ENCODE data around the gene C6orf89.

Gene C6orf89

GRCh38 chr6:36954262-36954931 is 68.6 kb downstream of the C6orf89 start, which contains the start of gene PI16:
Gene PI16 (plus strand): TSS chr6:36954738. CDS start chr6:36954761, 23 bp downstream.
- TF ChIP-seq YY1 (IDR thresholded peaks at IDR 0.05; ENCODE audit: insufficient read depth, insufficient read length) (no peak), ZNF274 (IDR thresholded peaks at IDR 0.05; ENCODE audit: low read depth, low read length) (no peak), SUZ12 (IDR thresholded peaks at IDR 0.05; ENCODE audit: extremely low read depth, insufficient read depth, insufficient read length) (no peak)
- Histone ChIP-seq H3K9ac (ENCODE audit: insufficient read length, low read depth) (no peak within 1 kb of the TSS), H3K36me3 (ENCODE audit: insufficient read depth, insufficient read length, low read length) (no peaks in the 10 kb centered on the region)

GRCh38 chr6:36955136-36955535 is 69.4 kb downstream of the C6orf89 start:
- no peaks in the 10 kb centered on the region for H3K9me3 ChIP-seq (ENCODE audit: insufficient read depth, low read length)
- TF ChIP-seq ZNF274 (IDR thresholded peaks at IDR 0.05; ENCODE audit: low read depth, low read length) (no peak), YY1 (IDR thresholded peaks at IDR 0.05; ENCODE audit: insufficient read depth, insufficient read length) (no peak), SUZ12 (IDR thresholded peaks at IDR 0.05; ENCODE audit: extremely low read depth, insufficient read depth, insufficient read length) (no peak)
- DNase-seq (ENCODE audit: low read depth, low spot score): no peak
- H3K27me3 ChIP-seq (ENCODE audit: insufficient read depth, insufficient read length): no peaks in the 10 kb centered on the region
- H3K9ac ChIP-seq (ENCODE audit: insufficient read length, low read depth): no peak overlapping the region
- H3K4me1 ChIP-seq (ENCODE audit: insufficient read depth, insufficient read length): peaks cover 2% of the 10 kb centered on the region
- H3K36me3 ChIP-seq (ENCODE audit: insufficient read depth, insufficient read length, low read length): no peaks in the 10 kb centered on the region
- H3K4me3 ChIP-seq (ENCODE audit: insufficient read length, low read depth): no peak overlapping the region

More at GRCh38 chr6:36954262-36954931, 68.6 kb downstream of the C6orf89 start, which contains the start of gene PI16:
- Histone ChIP-seq H3K27me3 (ENCODE audit: insufficient read depth, insufficient read length) (no peaks in the 10 kb centered on the region), H3K9me3 (ENCODE audit: insufficient read depth, low read length) (no peaks in the 10 kb centered on the region), H3K4me1 (ENCODE audit: insufficient read depth, insufficient read length) (peaks cover 2% of the 10 kb centered on the region), H3K4me3 (ENCODE audit: insufficient read length, low read depth) (no peak within 1 kb of the TSS)
- DNase-seq (ENCODE audit: low read depth, low spot score): no peak

- Histone ChIP-seq H3K4me3 (ENCODE audit: insufficient read length, low read depth) (no peak overlapping the region), H3K9me3 (ENCODE audit: insufficient read depth, low read length) (no peaks in the 10 kb centered on the region), H3K36me3 (ENCODE audit: insufficient read depth, insufficient read length, low read length) (no peaks in the 10 kb centered on the region), H3K4me1 (ENCODE audit: insufficient read depth, insufficient read length) (peaks cover 2% of the 10 kb centered on the region), H3K9ac (ENCODE audit: insufficient read length, low read depth) (no peak overlapping the region), H3K27me3 (ENCODE audit: insufficient read depth, insufficient read length) (no peaks in the 10 kb centered on the region)
- TF ChIP-seq ZNF274 (IDR thresholded peaks at IDR 0.05; ENCODE audit: low read depth, low read length): no peak
- TF ChIP-seq YY1 (IDR thresholded peaks at IDR 0.05; ENCODE audit: insufficient read depth, insufficient read length): no peak
- no peak for DNase-seq (ENCODE audit: low read depth, low spot score)
Measured at GRCh38 chr6:36955671-36956445, 70.1 kb downstream of the C6orf89 start.

GRCh38 chr6:36956446-36956820 is 70.7 kb downstream of the C6orf89 start:
- TF ChIP-seq YY1 (IDR thresholded peaks at IDR 0.05; ENCODE audit: insufficient read depth, insufficient read length) (no peak), ZNF274 (IDR thresholded peaks at IDR 0.05; ENCODE audit: low read depth, low read length) (no peak), SUZ12 (IDR thresholded peaks at IDR 0.05; ENCODE audit: extremely low read depth, insufficient read depth, insufficient read length) (no peak)
- Histone ChIP-seq H3K4me1 (ENCODE audit: insufficient read depth, insufficient read length) (peaks cover 2% of the 10 kb centered on the region), H3K9me3 (ENCODE audit: insufficient read depth, low read length) (no peaks in the 10 kb centered on the region), H3K27me3 (ENCODE audit: insufficient read depth, insufficient read length) (no peaks in the 10 kb centered on the region), H3K9ac (ENCODE audit: insufficient read length, low read depth) (no peak overlapping the region), H3K4me3 (ENCODE audit: insufficient read length, low read depth) (no peak overlapping the region), H3K36me3 (ENCODE audit: insufficient read depth, insufficient read length, low read length) (no peaks in the 10 kb centered on the region)
- no peak for DNase-seq (ENCODE audit: low read depth, low spot score)

GRCh38 chr6:36957773-36958271 is 72.1 kb downstream of the C6orf89 start:
- DNase-seq (ENCODE audit: low read depth, low spot score): no peak
- H3K4me1 ChIP-seq (ENCODE audit: insufficient read depth, insufficient read length): peaks cover 2% of the 10 kb centered on the region
- no peaks in the 10 kb centered on the region for H3K27me3 ChIP-seq (ENCODE audit: insufficient read depth, insufficient read length)
- H3K4me3 ChIP-seq (ENCODE audit: insufficient read length, low read depth): no peak overlapping the region
- TF ChIP-seq SUZ12 (IDR thresholded peaks at IDR 0.05; ENCODE audit: extremely low read depth, insufficient read depth, insufficient read length): no peak
- no peak for TF ChIP-seq YY1 (IDR thresholded peaks at IDR 0.05; ENCODE audit: insufficient read depth, insufficient read length)
- no peak for TF ChIP-seq ZNF274 (IDR thresholded peaks at IDR 0.05; ENCODE audit: low read depth, low read length)
- no peaks in the 10 kb centered on the region for H3K9me3 ChIP-seq (ENCODE audit: insufficient read depth, low read length)
- no peaks in the 10 kb centered on the region for H3K36me3 ChIP-seq (ENCODE audit: insufficient read depth, insufficient read length, low read length)
- no peak overlapping the region for H3K9ac ChIP-seq (ENCODE audit: insufficient read length, low read depth)

- H3K9ac ChIP-seq (ENCODE audit: insufficient read length, low read depth): no peak overlapping the region
- no peaks in the 10 kb centered on the region for H3K36me3 ChIP-seq (ENCODE audit: insufficient read depth, insufficient read length, low read length)
- no peaks in the 10 kb centered on the region for H3K27me3 ChIP-seq (ENCODE audit: insufficient read depth, insufficient read length)
- no peak for TF ChIP-seq YY1 (IDR thresholded peaks at IDR 0.05; ENCODE audit: insufficient read depth, insufficient read length)
- no peak for TF ChIP-seq ZNF274 (IDR thresholded peaks at IDR 0.05; ENCODE audit: low read depth, low read length)
- no peak for TF ChIP-seq SUZ12 (IDR thresholded peaks at IDR 0.05; ENCODE audit: extremely low read depth, insufficient read depth, insufficient read length)
- DNase-seq (ENCODE audit: low read depth, low spot score): no peak
- no peak overlapping the region for H3K4me3 ChIP-seq (ENCODE audit: insufficient read length, low read depth)
- H3K9me3 ChIP-seq (ENCODE audit: insufficient read depth, low read length): no peaks in the 10 kb centered on the region
- peaks cover 8% of the 10 kb centered on the region for H3K4me1 ChIP-seq (ENCODE audit: insufficient read depth, insufficient read length)
Measured at GRCh38 chr6:36958775-36959554, 73.2 kb downstream of the C6orf89 start.
